ENCODE results near the gene KLHL17.

The KLHL17 gene

DNA sequence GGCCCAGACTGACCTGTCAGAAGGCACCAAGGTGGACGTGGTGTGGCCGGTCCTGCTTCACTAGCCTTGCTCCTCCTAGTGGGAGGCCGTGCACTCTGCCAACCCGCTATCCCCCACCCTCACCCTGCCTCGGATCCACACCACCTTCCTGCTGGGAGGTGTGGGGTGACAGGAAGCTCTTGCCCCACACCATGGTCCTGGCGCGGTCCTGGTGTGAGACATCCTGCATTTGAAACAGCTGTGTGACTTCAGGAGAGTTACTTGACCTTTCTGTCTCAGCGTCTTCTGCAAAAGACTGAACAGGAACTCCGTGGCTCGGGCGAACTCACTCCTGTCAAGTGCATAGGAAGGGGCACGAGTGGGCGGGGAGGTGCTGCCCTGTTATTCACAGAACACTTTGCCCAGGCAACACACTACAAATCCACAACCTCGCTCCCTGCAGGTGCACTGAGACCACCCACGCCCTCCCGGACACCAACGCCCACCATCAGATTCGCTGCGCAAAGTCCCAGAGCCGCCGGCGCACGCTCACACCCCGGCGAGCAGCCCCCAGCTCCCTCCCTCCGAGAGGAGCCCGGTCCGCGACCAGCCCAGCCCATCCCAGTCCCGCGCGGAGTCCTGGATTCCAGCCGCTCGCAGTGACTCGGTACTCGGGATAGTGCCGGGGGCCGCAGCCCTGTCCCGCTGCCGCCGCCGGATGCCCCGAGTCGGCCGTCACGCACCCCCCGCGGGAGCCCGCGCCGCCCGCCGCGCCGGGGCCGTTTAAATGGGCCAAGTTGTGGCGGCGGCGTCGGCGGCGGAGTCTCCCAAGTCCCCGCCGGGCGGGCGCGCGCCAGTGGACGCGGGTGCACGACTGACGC lies 37.0 kb upstream of the KLHL17 start, which contains the start of gene SAMD11:
Gene SAMD11 (plus strand): TSS at position 793 of the 860 bp plus-strand sequence. CDS start 509 bp downstream, outside the sequence.
- DNase-seq (ENCODE audit: low read depth, low spot score): no peak

GRCh38 chr1:923991-924655 lies 36.3 kb upstream of the KLHL17 start:
- no peak for DNase-seq (ENCODE audit: low read depth, low spot score)

- no peak for DNase-seq (ENCODE audit: low read depth, low spot score)
These were observed 35.5 kb upstream of the KLHL17 start for GRCh38 chr1:924656-925560.

- DNase-seq (ENCODE audit: low read depth, low spot score): no peak
These were observed 34.6 kb upstream of the KLHL17 start for GRCh38 chr1:925561-926421.

DNA sequence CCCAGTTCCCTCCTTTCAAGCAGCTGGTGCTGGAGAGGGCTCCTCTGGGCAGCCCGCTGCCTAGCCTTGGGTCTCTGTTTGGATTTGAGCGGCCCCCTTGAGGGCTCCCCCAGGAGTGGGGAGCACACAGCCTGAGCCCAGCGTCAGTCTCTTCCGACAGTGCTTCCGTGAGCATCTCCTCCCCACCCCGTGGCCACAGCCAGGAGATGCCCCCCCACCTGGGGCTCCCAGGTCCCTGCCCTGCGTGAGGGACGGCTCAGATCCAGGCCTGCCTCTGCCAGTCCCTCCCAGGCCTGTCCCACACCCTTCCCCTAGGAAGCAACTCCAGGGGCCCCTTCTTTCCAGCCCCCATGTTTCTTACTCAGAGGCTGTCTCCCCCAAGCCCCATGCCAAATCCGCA lies 33.1 kb upstream of the KLHL17 start:
- DNase-seq (ENCODE audit: low read depth, low spot score): no peak

- DNase-seq (ENCODE audit: low read depth, low spot score): no peak
These were observed 32.6 kb upstream of the KLHL17 start for GRCh38 chr1:927748-928147.

DNA sequence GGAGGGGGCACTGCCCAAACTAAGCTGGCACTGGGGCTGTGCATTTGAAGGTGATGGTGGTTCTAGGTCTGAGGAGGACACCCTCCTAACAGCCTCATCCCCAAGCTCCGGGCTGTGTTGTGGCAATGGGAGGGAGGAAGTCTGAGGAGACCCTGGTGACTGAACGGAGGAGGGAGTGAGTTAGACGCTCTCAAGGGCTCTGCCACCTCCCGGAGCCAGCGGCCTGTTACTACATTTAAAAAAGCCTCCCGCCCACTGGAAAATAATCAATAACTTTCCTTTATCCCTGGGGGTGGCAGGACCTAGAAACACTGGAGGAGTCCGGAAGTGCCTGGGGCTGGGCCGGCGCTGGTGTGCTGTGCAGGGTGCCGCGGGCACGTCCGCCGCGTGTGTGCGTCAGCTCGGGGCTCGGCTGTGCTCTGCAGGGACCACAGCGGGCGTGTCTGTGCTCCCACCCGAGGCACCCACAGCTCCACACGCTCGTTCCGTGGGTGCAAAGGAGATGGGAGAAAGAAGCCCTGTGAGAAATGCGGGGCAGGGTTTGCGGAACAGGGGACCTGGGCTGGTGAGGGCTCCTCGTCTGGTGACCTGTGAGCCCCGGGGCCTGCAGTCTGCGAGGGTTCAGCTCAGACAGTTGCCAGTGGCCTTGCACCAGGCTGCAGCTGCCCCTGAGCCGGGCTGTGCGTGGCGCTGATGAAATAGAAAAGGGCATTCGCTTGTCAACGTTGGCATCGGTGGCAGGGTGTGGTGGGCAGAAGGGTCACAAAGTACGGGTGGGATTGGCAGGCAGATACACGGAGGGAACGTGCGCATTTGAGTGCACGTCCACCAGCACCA lies 31.3 kb upstream of the KLHL17 start:
- DNase-seq (ENCODE audit: low read depth, low spot score): no peak

DNA sequence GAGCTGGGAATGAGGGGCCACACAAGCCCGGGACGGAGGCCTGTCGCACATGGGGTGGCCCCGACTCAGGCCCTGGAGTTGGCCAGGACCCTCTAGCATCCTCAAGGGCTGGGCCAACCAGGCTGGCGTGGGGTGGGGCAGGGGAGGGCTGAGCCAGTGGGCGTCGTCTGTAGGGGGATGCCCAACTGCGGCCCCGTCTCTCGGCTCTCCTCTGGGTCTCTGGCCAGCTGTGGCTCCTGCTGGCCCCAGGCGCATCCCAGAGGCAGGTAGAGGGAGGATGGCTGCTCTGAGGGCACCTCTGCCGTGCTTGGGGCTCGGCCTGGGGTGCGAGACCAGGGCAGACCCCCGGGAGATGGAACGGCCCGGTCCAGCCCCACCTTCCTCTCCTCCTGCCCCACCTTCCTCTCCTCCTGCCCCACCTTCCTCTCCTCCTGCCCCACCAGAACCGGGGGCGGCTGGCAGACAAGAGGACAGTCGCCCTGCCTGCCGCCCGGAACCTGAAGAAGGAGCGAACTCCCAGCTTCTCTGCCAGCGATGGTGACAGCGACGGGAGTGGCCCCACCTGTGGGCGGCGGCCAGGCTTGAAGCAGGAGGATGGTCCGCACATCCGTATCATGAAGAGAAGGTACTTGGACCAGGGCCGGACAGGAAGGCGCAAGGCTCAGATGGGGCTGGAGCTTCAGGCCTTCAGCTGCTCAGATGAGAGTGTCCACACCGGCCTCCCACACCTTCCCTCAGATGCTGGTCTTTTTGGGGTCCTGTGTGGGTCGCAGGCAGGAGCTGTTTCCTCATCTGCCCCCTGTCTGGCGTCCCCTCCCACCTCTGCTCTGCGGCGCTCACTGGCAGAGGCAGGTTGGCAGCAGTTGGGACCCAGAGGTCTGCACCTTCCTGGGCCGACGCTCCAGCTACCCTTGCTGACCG lies 30.4 kb upstream of the KLHL17 start:
- DNase-seq (ENCODE audit: low read depth, low spot score): no peak

DNA sequence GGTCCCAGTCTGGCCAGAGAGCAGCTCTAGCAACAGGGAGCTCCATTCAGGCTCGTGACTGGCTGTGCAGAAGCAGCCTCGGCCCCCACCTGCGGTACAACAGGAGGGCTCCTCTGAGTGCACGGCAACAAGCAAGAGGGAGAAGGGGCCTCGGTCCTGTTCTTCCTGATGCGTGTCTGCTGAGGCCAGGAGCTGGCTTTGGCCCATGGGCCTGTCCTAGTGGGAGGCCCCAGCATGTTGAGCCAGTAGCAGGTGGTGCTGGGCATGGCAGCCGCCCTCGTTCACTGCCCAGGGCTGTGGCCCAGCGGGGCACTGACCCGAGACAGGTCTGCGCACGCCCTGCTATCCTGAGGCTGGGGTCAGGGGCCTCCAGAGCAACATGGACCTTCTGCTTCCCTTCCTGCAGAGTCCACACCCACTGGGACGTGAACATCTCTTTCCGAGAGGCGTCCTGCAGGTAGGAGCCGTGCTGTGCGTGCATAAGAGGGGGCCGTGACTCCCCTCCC lies 29.7 kb upstream of the KLHL17 start:
- DNase-seq (ENCODE audit: low read depth, low spot score): no peak

DNA sequence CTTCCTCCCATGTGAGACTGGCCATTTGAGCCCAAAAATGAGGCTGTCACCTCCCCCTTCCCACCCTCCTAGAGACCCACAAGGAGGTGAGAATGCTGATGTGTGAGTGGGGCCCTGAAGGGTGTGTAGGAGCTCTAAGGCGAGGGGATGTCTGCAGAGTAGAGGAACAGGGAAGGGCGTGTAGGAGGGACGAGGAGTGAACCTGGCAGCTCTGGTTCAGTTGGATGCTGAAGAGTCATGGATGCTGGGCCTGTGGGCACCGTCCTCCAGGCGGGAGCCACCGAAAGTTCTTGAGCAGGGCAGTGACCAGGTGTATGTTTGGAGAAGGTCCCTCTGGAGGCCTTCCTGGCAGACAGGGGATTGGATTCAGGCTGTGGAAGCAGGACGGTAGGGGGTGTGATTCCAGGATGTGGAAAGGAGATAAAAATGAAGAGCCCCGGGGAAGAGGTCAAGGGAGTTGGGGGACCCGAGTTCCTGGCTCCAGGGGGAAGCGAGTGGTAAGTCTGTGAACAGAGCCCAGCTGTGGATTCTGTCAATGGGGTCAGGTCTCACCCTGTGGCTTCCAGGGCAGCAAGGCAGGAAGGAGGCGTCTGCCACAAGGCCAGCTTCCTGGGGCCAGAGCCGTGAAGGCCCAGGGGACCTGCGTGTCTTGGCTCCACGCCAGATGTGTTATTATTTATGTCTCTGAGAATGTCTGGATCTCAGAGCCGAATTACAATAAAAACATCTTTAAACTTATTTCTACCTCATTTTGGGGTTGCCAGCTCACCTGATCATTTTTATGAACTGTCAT lies 28.8 kb upstream of the KLHL17 start:
- no peak for DNase-seq (ENCODE audit: low read depth, low spot score)

GRCh38 chr1:932173-932510 lies 28.2 kb upstream of the KLHL17 start:
- no peak for DNase-seq (ENCODE audit: low read depth, low spot score)

DNA sequence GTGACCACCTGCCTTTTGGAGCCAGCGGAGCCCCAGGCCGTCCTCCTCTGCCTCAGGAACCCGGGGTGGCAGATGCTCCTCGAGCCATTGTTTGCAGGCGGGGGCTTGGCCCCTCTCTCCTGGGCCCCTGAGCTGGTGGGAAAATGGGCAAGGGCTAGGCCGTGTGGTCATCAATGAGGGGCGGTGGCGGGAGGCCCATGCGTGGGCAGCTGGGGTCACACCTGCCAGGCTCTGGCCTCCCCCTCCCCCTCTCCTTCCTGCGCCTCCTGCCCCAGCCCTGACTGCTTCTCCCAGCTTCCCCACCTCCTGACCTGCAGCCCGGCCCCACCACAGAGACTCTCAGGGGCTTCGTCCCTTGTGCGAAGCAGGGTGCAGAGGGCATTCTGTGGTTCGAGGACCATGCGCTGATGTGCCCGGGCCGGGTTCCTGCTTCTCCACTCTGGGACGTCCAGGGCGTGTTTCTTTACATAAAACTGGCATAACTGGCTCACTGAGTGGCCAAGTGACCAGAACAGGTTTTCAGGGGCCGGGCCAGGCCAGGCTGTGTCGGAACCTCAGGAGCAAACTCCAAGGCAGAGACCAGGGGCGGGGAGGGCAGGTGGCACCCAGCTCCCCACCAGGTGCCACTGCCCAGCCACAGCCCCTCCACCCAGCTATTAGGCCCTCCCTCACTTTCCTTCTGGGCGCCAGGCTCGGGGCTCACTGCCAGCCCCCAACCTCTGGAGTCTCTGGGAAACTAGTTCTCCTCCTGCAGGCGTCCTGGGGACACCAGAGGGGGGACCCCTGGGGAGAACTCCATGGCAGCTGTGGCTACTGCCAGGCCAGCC lies 27.4 kb upstream of the KLHL17 start:
- DNase-seq (ENCODE audit: low read depth, low spot score): no peak

DNA sequence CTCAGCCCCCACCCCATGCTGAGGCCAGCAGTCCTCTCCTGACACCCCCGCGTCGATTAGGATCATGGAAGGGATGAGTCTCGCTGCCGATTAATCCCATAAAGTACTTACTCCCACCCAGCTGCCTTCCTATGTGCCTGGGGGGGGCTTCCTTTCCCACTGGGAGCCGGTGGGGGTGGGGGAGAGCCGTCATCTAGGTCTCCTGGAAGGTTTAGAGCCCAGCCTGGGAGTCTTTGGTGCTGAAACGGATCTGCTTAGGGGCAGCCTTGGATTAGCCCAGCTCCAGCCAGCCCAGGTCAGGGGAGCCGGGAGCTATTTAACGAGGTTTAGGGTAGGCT lies 26.8 kb upstream of the KLHL17 start:
- no peak for DNase-seq (ENCODE audit: low read depth, low spot score)

DNA sequence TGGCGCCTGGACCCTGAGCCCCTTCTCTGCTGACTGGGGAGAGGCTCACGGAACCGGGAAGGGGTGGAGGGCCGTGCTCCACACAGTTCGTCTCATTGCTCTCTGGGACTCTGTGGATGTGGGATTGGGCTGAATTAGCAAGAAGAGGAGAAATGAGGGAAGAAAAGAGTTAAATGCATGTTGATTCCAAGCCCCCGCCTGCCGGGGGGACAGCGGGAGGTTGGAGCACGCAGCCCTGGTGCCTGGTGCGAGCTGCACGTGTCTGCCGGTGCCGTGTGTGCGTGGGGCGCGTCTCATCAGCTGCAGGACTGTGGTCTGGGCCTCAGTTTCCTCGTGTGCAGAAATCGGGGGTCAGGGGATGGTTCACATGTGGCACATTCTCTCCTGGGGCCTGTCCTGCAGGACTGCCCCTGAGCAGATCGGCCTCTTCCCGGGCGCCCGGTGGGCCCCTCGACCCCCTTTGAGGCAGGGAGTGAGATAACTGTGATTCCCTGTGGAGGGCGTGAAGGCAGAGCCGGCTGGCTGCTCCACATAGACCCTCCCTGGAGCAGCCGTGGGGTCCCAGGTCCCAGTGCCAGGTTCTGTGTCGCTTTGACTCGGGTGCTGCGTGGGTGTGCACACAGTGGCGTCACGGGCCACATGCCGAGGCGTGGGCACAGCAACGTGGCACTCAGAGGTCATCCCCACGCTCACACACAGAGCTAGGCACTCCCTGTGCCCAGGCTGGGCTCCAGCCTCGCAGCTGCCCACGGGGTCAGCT lies 25.2 kb upstream of the KLHL17 start:
- DNase-seq (ENCODE audit: low read depth, low spot score): no peak

DNA sequence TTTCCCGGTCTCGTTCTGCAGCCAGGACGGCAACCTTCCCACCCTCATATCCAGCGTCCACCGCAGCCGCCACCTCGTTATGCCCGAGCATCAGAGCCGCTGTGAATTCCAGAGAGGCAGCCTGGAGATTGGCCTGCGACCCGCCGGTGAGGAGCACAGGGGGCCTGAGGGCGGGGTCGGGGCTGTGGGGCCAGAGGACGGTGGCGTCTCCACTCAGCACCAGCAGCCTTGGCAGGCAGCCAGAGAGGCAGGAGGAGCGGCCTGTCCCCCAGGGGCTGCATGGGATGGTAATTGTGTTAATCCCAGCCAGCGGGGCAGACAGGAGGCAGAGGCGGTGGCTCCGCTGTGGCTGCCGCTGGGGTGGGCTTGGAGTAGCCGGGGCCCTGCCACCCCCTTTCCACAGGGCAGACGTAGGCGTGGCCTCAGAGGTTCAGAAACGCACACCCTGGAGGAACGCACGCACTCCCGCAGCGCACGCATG lies 24.6 kb upstream of the KLHL17 start:
- DNase-seq (ENCODE audit: low read depth, low spot score): no peak

All from brain pericyte (primary cell).